ENCODE data around the gene SYS1.

DNA sequence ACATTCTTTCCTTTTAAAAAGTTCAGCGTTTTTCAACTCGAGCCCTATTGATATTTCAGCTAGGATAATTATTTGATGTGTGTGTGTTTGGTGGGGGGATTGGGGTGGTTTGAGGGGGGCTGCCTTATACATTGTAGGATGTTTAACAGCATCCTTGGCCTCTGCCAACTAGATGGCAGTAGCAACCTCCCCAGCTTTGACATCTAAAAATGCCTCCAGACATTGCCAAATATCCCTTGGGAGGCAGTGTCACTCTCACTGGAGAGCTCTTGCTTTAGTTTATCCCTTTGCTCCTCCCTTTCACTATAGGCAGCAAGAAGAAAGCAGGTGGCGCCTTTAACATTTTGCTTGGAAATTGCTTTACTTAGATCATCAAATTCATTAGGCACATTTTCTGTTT lies 29.8 kb downstream of the SYS1 start:
- TF ChIP-seq, protein P1, sequence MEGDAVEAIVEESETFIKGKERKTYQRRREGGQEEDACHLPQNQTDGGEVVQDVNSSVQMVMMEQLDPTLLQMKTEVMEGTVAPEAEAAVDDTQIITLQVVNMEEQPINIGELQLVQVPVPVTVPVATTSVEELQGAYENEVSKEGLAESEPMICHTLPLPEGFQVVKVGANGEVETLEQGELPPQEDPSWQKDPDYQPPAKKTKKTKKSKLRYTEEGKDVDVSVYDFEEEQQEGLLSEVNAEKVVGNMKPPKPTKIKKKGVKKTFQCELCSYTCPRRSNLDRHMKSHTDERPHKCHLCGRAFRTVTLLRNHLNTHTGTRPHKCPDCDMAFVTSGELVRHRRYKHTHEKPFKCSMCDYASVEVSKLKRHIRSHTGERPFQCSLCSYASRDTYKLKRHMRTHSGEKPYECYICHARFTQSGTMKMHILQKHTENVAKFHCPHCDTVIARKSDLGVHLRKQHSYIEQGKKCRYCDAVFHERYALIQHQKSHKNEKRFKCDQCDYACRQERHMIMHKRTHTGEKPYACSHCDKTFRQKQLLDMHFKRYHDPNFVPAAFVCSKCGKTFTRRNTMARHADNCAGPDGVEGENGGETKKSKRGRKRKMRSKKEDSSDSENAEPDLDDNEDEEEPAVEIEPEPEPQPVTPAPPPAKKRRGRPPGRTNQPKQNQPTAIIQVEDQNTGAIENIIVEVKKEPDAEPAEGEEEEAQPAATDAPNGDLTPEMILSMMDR (IDR thresholded peaks at IDR 0.05): no peak
- no peak for TF ChIP-seq EZH2 (IDR thresholded peaks at IDR 0.05; ENCODE audit: borderline replicate concordance, insufficient read depth, low read depth, low read length, poor library complexity, severe bottlenecking)

Data from B cell (primary cell).